Brain pericyte (primary cell): ENCODE results near the gene ARHGEF33.

ENCODE experiments used
- DNase-seq: peaks from one replicate; pipeline ENCODE4 v3.0.0-alpha.2; 2012; ENCODE audit warnings: low read depth, low spot score

Gene ARHGEF33

DNA sequence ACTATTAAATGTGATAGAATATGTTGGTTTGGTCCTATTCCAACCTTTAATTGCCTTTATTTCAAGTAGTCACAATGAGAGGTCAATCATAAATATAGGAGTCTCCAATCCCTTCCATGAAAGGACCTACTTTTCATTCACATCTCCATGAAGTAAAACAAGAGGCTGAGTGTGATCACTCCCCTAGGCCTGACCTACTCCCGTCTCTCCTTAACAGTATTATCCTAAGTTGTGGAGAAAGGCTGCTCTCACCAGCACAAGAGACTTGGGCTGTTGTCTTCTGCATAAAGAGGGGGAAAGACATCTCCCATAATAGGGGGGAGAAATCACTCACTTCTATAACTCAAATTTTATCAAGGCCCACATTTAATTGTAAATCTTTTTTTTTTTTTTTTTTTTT, 125.7 kb downstream of the ARHGEF33 start:
- no peak for DNase-seq

DNA sequence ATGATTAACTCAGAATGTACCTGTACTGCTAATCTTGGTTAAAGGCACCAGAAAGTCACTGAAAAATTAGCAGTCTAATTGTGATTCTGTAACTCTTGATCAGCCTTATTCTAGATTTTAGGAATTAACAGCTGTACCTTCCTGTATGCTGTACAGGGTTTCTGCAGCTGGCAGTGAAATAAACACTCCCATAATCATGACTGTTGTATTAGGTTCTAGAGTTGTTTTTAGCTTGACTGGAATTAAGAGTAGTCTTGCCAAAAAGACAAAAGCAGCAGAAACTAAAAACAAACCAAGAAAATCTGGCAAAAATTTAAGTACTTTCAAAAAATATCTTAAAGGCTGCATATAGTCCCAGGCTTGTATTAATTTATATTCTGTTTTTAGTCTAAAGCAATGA, 127.7 kb downstream of the ARHGEF33 start:
- DNase-seq: no peak

DNA sequence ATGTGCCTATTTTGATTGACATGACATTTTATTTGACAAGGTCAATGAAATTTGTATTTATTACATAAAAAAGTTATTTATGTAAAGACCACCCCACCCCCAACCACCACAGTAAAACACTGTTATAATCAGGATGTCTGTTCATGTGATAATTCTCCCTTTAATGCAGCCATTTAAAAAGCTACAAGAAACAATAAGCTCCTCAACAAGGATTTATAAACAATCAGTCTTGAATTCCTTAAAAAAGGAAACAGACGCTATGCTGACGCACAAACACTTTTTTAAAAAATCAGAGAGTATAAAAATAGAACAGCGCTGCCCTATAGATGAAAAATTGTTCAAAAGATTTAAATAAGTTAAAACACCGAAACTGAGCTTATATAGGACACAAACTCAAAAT, 129.0 kb downstream of the ARHGEF33 start:
- no peak for DNase-seq

DNA sequence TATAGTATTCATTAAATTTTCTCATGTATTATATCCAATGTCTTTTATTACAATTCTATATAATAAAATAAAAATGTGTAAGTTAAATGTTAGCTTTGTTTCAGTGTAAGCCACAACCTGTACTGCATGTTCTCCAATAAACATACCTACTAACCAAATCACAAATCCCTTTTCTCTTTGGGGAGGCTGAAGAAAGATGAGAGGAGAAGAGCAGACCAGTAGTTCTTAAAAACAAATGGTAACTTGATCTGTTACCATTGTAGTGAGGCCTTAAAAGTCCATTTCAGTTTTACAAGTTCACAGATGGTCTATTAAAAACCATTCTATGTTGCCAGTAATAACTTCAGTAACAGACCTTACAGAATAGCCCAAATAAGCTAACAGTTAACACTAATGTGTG, 130.7 kb downstream of the ARHGEF33 start:
- no peak for DNase-seq

DNA sequence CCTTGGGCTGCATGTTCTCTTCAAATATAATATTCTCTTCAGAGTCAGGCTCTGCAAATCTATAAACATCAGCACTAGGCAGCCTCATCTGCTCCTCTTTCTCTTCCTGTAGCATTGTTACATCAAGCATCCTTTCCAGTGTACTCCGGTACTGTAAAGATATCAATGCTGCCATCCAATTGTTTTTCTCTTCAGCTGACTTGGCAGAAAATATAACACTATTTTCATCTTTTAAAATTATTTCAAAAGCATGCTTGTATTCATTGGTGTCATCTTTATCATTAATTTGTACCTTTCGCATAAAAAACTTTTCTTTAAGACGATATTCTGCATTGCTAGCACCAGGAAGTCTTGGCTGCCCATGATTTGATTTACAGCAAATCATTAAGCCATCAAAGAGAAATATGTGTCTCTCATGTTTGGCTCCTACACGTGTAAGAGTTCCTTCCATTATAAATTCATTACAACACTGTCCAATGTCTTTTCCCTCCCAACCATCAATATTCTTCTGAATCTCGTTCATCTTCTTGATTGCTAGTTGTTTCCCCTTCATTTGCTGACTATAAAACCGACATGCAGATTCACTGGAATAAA, 133.1 kb downstream of the ARHGEF33 start:
- no peak for DNase-seq

DNA sequence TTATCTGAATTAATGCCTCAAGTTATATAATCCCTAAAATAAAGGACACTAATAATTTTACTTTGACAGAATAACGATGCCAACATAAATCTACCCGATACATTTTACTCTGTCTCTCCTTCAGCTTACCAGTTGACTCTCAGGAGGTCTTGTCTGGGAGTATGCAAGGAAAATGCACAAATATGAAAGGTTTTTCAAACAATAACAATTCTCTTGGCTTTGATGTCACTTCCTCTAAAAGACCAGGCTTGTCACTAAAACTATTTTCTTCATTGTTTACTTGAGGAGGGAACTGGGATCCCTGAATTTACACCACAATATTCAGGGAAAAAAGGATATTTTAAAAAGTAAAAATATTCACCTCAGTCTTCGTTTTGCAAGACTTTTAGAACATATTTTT, 134.0 kb downstream of the ARHGEF33 start:
- DNase-seq: no peak

DNA sequence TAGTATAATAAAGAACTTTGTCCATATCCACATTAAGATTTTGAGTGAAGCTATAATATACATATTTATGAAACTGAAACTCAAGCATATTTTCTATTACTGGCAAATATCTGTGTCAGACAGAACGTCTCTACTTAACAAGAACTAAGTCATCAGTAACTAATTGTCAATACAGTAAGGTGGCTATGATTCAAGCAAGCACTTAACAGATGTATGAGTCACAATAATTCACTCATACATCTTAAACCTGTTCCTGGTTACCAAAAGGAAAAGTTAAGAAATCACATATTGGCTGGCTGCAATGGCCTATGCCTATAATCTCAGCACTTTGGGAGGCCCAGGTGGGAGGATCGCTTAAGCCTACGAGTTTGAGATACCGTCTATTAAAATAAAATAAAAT, 135.2 kb downstream of the ARHGEF33 start:
- DNase-seq: no peak
